H1 (cell line): ENCODE data around the gene MAPK8IP1. TPM values are rescaled to one million over a fixed set of nuclear protein-coding genes. Genes with fewer than 3 reads are reported as not detected.
A peak's percentile ranks its signal among the peaks of the same experiment; 100 is the strongest.

Experiments used
- ASH2L ChIP-seq: fragments of 200-600, 300-600 bp; sonication (generic); IDR thresholded peaks from one replicate; pipeline ENCODE4 v1.7.1; 2017; ENCODE audit warnings: low read length
- BACH1 ChIP-seq: IDR thresholded peaks from 2 replicates; pipeline ENCODE4 v1.6.1; 2012; ENCODE audit warnings: low read length, improper control_type of control experiment
- BCL11A ChIP-seq, 2 experiments: IDR thresholded peaks; one replicate each; pipeline ENCODE4 v1.6.1; 2011; ENCODE audit warnings: low read depth in 2 of 2, low read length in 2 of 2, mild to moderate bottlenecking in 2 of 2
- BRCA1 ChIP-seq: IDR thresholded peaks from 2 replicates; pipeline ENCODE4 v1.6.1; 2012; ENCODE audit warnings: low read depth, low read length, improper control_type of control experiment
- CBX5 ChIP-seq: fragments of 300-800, 300-1000 bp; sonication (generic); IDR thresholded peaks from 2 replicates; pipeline ENCODE4 v1.7.1; 2016; ENCODE audit warnings: antibody characterized with exemption, low read length, low read depth
- CBX8 ChIP-seq: fragments of 300-800, 300-1000 bp; sonication (generic); IDR thresholded peaks from 2 replicates; pipeline ENCODE4 v1.7.1; 2016; ENCODE audit warnings: low read depth, low read length, borderline replicate concordance
- CHD2 ChIP-seq: IDR thresholded peaks from 2 replicates; pipeline ENCODE4 v1.6.1; 2012; ENCODE audit warnings: low read length, improper control_type of control experiment
- CTBP2 ChIP-seq: IDR thresholded peaks from 2 replicates; pipeline ENCODE4 v1.7.0; 2011; ENCODE audit warnings: borderline replicate concordance, mild to moderate bottlenecking, moderate library complexity, mixed read lengths, low read length; ENCODE audit not compliant: insufficient read depth, insufficient read length
- EGR1 ChIP-seq: IDR thresholded peaks from 2 replicates; pipeline ENCODE4 v1.6.1; 2011; ENCODE audit warnings: low read depth, low read length, borderline replicate concordance
- HDAC2 ChIP-seq, 2 experiments: fragments of 300-600 bp in 1 of 2; sonication (generic) in 1 of 2; IDR thresholded peaks; 2 replicates each; pipeline ENCODE4 v1.6.1; 2011 to 2012; ENCODE audit warnings: low read depth in 2 of 2, low read length in 2 of 2, mild to moderate bottlenecking in 2 of 2, moderate library complexity in 2 of 2, borderline replicate concordance in 1 of 2, inconsistent platforms in 1 of 2
- JUN ChIP-seq: IDR thresholded peaks from 2 replicates; pipeline ENCODE4 v1.6.1; 2011; ENCODE audit warnings: low read depth, mild to moderate bottlenecking, improper control_type of control experiment, low read length
- POLR2A ChIP-seq, 2 experiments: IDR thresholded peaks; 1 replicate in 1 of 2; 2 replicates in 1 of 2; pipeline ENCODE4 v1.6.1; 2011; ENCODE audit warnings: low read depth in 2 of 2, low read length in 2 of 2, mild to moderate bottlenecking in 2 of 2; ENCODE audit errors: control extremely low read depth in 1 of 2
- POLR2AphosphoS5 ChIP-seq: IDR thresholded peaks from 2 replicates; pipeline ENCODE4 v1.6.1; 2011; ENCODE audit warnings: low read depth, low read length
- RFX5 ChIP-seq: IDR thresholded peaks from 2 replicates; pipeline ENCODE4 v1.6.1; 2011; ENCODE audit warnings: low read depth, low read length, improper control_type of control experiment, borderline replicate concordance
- RNF2 ChIP-seq: fragments of 200-900, 300-1000 bp; sonication (generic); IDR thresholded peaks from 2 replicates; pipeline ENCODE4 v1.7.1; 2016; ENCODE audit warnings: borderline replicate concordance, low read depth, mild to moderate bottlenecking, antibody characterized with exemption, low read length; ENCODE audit not compliant: poor library complexity, severe bottlenecking; ENCODE audit errors: missing control alignments
- SAP30 ChIP-seq: fragments of 300-600 bp; sonication (generic); IDR thresholded peaks from 2 replicates; pipeline ENCODE4 v1.7.1; 2012; ENCODE audit warnings: low read length, moderate library complexity, mild to moderate bottlenecking, inconsistent platforms; ENCODE audit not compliant: insufficient read depth, insufficient replicate concordance
- SIN3A ChIP-seq, 2 experiments: IDR thresholded peaks in 1 of 2; conservative IDR thresholded peaks in 1 of 2; 2 replicates each; pipeline ENCODE4 v1.6.1; 2011 to 2012; ENCODE audit warnings: low read length in 2 of 2, improper control_type of control experiment in 1 of 2, low read depth in 1 of 2, mild to moderate bottlenecking in 1 of 2
- SIRT6 ChIP-seq: IDR thresholded peaks from one replicate; pipeline ENCODE4 v1.7.1; 2012; ENCODE audit warnings: low read length, inconsistent platforms
- SP1 ChIP-seq: IDR thresholded peaks from 2 replicates; pipeline ENCODE4 v1.6.1; 2011; ENCODE audit warnings: low read depth, low read length
- SP2 ChIP-seq: IDR thresholded peaks from 2 replicates; pipeline ENCODE4 v1.6.1; 2012; ENCODE audit warnings: mild to moderate bottlenecking, low read length, inconsistent platforms
- TAF1 ChIP-seq: IDR thresholded peaks from 2 replicates; pipeline ENCODE4 v1.6.1; 2011; ENCODE audit warnings: mild to moderate bottlenecking, low read depth, low read length
- TAF7 ChIP-seq: optimal IDR thresholded peaks from 2 replicates; pipeline ENCODE3; 2011; ENCODE audit warnings: low read depth, mild to moderate bottlenecking, inconsistent platforms, low read length, moderate library complexity, borderline replicate concordance
- TCF12 ChIP-seq: IDR thresholded peaks from 2 replicates; pipeline ENCODE4 v1.6.1; 2011; ENCODE audit warnings: low read depth, mild to moderate bottlenecking, low read length
- USF2 ChIP-seq: IDR thresholded peaks from 2 replicates; pipeline ENCODE4 v1.6.1; 2011; ENCODE audit warnings: low read length, improper control_type of control experiment
- YY1 ChIP-seq: IDR thresholded peaks from 2 replicates; pipeline ENCODE4 v1.6.1; 2011; ENCODE audit warnings: low read depth, mild to moderate bottlenecking, low read length
- polyA plus RNA-seq, 7 experiments: library from polyadenylated mRNA; depleted of rRNA in 3 of 7; stranded (reverse) in 5 of 7; unstranded in 2 of 7; fragments of >200 nt in 5 of 7; fragments of 200-250 nt in 2 of 7; gene quantifications; 1 replicate in 5 of 7; 2 replicates in 1 of 7; 4 replicates in 1 of 7; pipeline versions ENCODE4 v1.2.1 to v1.2.3, GENCODE V29; 2011 to 2013; ENCODE audit warnings: missing spikeins in 2 of 7, mixed read lengths in 2 of 7
- total RNA-seq: library from RNA; stranded (reverse); fragmentation: NEBNext Ultra II Directional; extraction: Animal tissue kit (Norgen Biotek cat#: 25700); gene quantifications from 2 replicates; pipeline ENCODE4 v1.2.1, GENCODE V29; 2021

Gene MAPK8IP1
- total and polyA plus RNA-seq, 2 of the 8 experiments (the other 6 are each of a cell fraction or from before 2014, with no cell fraction given): 32.4 to 40.1 TPM

- no peak for TF ChIP-seq BRCA1
- TF ChIP-seq ASH2L: no peak
- TF ChIP-seq SP1: no peak
- no peak; a peak in 1 of 4 replicates for TF ChIP-seq HDAC2 (IDR thresholded peaks at IDR 0.05; ENCODE audit: borderline replicate concordance in 1 of 2, low read depth in 2 of 2, low read length in 2 of 2)
- TF ChIP-seq POLR2AphosphoS5: peak; percentile 12; the same call in 1 of the 2 replicates
- TF ChIP-seq SIRT6: no peak
- TF ChIP-seq SP2: no peak
- TF ChIP-seq POLR2A (IDR thresholded peaks at IDR 0.05; ENCODE audit: control extremely low read depth in 1 of 2, low read depth in 2 of 2, low read length in 2 of 2): no peak
- TF ChIP-seq TCF12: no peak
- no peak for TF ChIP-seq CHD2
- no peak for TF ChIP-seq RFX5
- no peak for TF ChIP-seq BCL11A (IDR thresholded peaks at IDR 0.05; ENCODE audit: low read depth in 2 of 2, low read length in 2 of 2)
- TF ChIP-seq JUN: no peak
- TF ChIP-seq SIN3A (conservative IDR thresholded peaks at IDR 0.05 in 1 of 2, IDR thresholded peaks at IDR 0.05 in 1 of 2; ENCODE audit: low read depth in 1 of 2, low read length in 2 of 2): no peak; a peak in 1 of 4 replicates
- no peak for TF ChIP-seq SAP30
- no peak for TF ChIP-seq RNF2
- no peak for TF ChIP-seq EGR1
- TF ChIP-seq CBX5: no peak
- TF ChIP-seq USF2: no peak
- TF ChIP-seq TAF1: 0 out of 2 replicates have a peak, but pooled peaks have one; percentile 4
- TF ChIP-seq BACH1: no peak
- TF ChIP-seq CBX8: no peak
- TF ChIP-seq YY1: no peak
- peak; percentile 1 for TF ChIP-seq TAF7
- no peak for TF ChIP-seq CTBP2
Observed at GRCh38 chr11:45918331-45918941, 33.0 kb downstream of the MAPK8IP1 start (continued).
